Esophagus squamous epithelium (tissue), 4 donors: ENCODE results near the gene LMTK2.

Experiments
- POLR2A ChIP-seq, 4 donors: fragments of 450-650 bp; IDR thresholded peaks; one replicate each; pipeline ENCODE4 v1.6.1; 2017; ENCODE audit warnings: antibody characterized with exemption in 4 of 4, mild to moderate bottlenecking in 4 of 4, moderate library complexity in 3 of 4
- TF ChIP-seq, protein P1 (sequence below), 6 experiments: fragments of 450-650 bp in 4 of 6; fragments of 200-600 bp in 2 of 6; sonication (generic) in 2 of 6; IDR thresholded peaks; one replicate each; pipeline ENCODE4 v1.5.1; 2016 to 2019; ENCODE audit warnings: antibody characterized with exemption in 6 of 6, mild to moderate bottlenecking in 4 of 6, moderate library complexity in 4 of 6

DNA sequence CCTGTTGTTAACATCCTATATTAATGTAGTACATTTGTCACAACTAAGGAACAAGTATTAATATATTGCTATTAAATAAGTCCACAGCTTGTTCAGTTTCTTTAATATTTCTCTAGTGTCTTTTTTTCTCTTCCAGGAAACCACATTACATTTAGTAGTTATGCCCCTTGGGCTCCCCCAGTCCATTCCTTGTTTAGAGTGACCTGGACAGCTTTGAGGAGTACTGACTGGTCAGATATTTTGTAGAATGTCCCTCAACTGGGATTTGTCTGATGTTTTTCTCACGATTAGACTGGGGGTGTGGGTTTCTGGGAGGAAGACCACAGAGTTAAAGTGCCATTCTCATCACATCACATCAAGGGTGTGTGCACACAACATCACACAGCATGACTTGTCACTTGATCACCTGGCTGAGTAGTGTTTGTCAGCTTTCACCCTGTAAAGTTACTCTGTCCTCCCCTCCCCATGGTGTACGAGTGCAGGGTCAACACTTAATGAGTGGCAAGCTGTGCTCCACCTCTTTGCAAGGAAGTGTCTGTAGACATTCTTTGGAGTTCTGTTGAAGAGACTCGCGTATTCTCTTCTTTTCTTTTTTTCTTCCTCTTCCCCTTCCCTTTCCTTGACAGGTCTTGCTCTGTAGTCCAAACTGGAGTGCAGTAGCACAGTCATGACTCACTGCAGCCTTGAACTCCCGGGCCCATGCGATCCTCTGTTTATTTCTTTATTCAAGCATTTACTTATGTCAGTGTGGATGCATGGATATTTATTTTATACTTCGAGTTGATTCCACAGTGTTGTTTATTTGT is 10.2 kb downstream of the LMTK2 start:
- TF ChIP-seq, protein P1, sequence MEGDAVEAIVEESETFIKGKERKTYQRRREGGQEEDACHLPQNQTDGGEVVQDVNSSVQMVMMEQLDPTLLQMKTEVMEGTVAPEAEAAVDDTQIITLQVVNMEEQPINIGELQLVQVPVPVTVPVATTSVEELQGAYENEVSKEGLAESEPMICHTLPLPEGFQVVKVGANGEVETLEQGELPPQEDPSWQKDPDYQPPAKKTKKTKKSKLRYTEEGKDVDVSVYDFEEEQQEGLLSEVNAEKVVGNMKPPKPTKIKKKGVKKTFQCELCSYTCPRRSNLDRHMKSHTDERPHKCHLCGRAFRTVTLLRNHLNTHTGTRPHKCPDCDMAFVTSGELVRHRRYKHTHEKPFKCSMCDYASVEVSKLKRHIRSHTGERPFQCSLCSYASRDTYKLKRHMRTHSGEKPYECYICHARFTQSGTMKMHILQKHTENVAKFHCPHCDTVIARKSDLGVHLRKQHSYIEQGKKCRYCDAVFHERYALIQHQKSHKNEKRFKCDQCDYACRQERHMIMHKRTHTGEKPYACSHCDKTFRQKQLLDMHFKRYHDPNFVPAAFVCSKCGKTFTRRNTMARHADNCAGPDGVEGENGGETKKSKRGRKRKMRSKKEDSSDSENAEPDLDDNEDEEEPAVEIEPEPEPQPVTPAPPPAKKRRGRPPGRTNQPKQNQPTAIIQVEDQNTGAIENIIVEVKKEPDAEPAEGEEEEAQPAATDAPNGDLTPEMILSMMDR (IDR thresholded peaks at IDR 0.05): no peak
- no peak for TF ChIP-seq POLR2A (IDR thresholded peaks at IDR 0.05)
